ENCODE measurements around the gene NCOA1.

NCOA1 gene

GRCh38 chr2:24459224-24460161 is 31.6 kb upstream of the NCOA1 start:
- Histone ChIP-seq H3K9ac (ENCODE audit: low read length) (no peak overlapping the region), H3K4me1 (ENCODE audit: insufficient read depth, low read length, severe bottlenecking) (no peaks in the 10 kb centered on the region), H3K4me3 (ENCODE audit: low read depth, low read length, poor library complexity, severe bottlenecking) (no peak overlapping the region), H2AFZ (ENCODE audit: low read length) (no peak overlapping the region), H3K27ac (ENCODE audit: low read depth, low read length, poor library complexity, severe bottlenecking) (no peak overlapping the region), H3K9me3 (ENCODE audit: low read length) (no peaks in the 10 kb centered on the region), H3K27me3 (ENCODE audit: insufficient read depth, low read length) (no peaks in the 10 kb centered on the region; the same call in 1 of the 2 replicates), H4K20me1 (ENCODE audit: insufficient read depth, low read length) (no peaks in the 10 kb centered on the region), H3F3A (ENCODE audit: insufficient read depth, low read length) (no peaks in the 10 kb centered on the region), H3K36me3 (ENCODE audit: insufficient read depth, low read length) (no peaks in the 10 kb centered on the region), H3K79me2 (ENCODE audit: insufficient read depth, low read length) (no peaks in the 10 kb centered on the region), H3K9me2 (ENCODE audit: low read depth, low read length) (no peaks in the 10 kb centered on the region), H3K4me2 (ENCODE audit: low read length) (no peak overlapping the region)
- TF ChIP-seq EZH2 (IDR thresholded peaks at IDR 0.05; ENCODE audit: borderline replicate concordance, low read length) (no peak), CTCF (IDR thresholded peaks at IDR 0.05; ENCODE audit: low read length) (no peak)

GRCh38 chr2:24461685-24462084 is 29.4 kb upstream of the NCOA1 start:
- no peak overlapping the region for H3K4me2 ChIP-seq (ENCODE audit: low read length)
- no peaks in the 10 kb centered on the region for H4K20me1 ChIP-seq (ENCODE audit: insufficient read depth, low read length)
- H3K9me2 ChIP-seq (ENCODE audit: low read depth, low read length): no peaks in the 10 kb centered on the region
- TF ChIP-seq EZH2 (IDR thresholded peaks at IDR 0.05; ENCODE audit: borderline replicate concordance, low read length): no peak
- no peak for TF ChIP-seq CTCF (IDR thresholded peaks at IDR 0.05; ENCODE audit: low read length)
- H3K4me1 ChIP-seq (ENCODE audit: insufficient read depth, low read length, severe bottlenecking): no peaks in the 10 kb centered on the region
- H3K36me3 ChIP-seq (ENCODE audit: insufficient read depth, low read length): no peaks in the 10 kb centered on the region
- H3K4me3 ChIP-seq (ENCODE audit: low read depth, low read length, poor library complexity, severe bottlenecking): no peak overlapping the region
- no peak overlapping the region for H2AFZ ChIP-seq (ENCODE audit: low read length)
- no peaks in the 10 kb centered on the region for H3F3A ChIP-seq (ENCODE audit: insufficient read depth, low read length)
- H3K27ac ChIP-seq (ENCODE audit: low read depth, low read length, poor library complexity, severe bottlenecking): no peak overlapping the region
- H3K27me3 ChIP-seq (ENCODE audit: insufficient read depth, low read length): no peaks in the 10 kb centered on the region; the same call in 1 of the 2 replicates
- no peaks in the 10 kb centered on the region for H3K9me3 ChIP-seq (ENCODE audit: low read length)
- H3K79me2 ChIP-seq (ENCODE audit: insufficient read depth, low read length): no peaks in the 10 kb centered on the region
- H3K9ac ChIP-seq (ENCODE audit: low read length): no peak overlapping the region

GRCh38 chr2:24463271-24463670 is 27.8 kb upstream of the NCOA1 start:
- TF ChIP-seq CTCF (IDR thresholded peaks at IDR 0.05; ENCODE audit: low read length) (no peak), EZH2 (IDR thresholded peaks at IDR 0.05; ENCODE audit: borderline replicate concordance, low read length) (no peak)
- no peak overlapping the region for H2AFZ ChIP-seq (ENCODE audit: low read length)
- no peak overlapping the region for H3K4me2 ChIP-seq (ENCODE audit: low read length)

More at GRCh38 chr2:24463271-24463670, 27.8 kb upstream of the NCOA1 start:
- no peak overlapping the region for H3K27ac ChIP-seq (ENCODE audit: low read depth, low read length, poor library complexity, severe bottlenecking)
- H3K4me1 ChIP-seq (ENCODE audit: insufficient read depth, low read length, severe bottlenecking): no peaks in the 10 kb centered on the region
- H3K36me3 ChIP-seq (ENCODE audit: insufficient read depth, low read length): no peaks in the 10 kb centered on the region
- no peaks in the 10 kb centered on the region for H4K20me1 ChIP-seq (ENCODE audit: insufficient read depth, low read length)
- no peaks in the 10 kb centered on the region for H3K79me2 ChIP-seq (ENCODE audit: insufficient read depth, low read length)
- H3K9ac ChIP-seq (ENCODE audit: low read length): no peak overlapping the region
- H3K9me2 ChIP-seq (ENCODE audit: low read depth, low read length): no peaks in the 10 kb centered on the region
- H3K27me3 ChIP-seq (ENCODE audit: insufficient read depth, low read length): no peaks in the 10 kb centered on the region
- no peak overlapping the region for H3K4me3 ChIP-seq (ENCODE audit: low read depth, low read length, poor library complexity, severe bottlenecking)
- no peaks in the 10 kb centered on the region for H3K9me3 ChIP-seq (ENCODE audit: low read length)
- H3F3A ChIP-seq (ENCODE audit: insufficient read depth, low read length): no peaks in the 10 kb centered on the region
